ENCODE measurements around the gene TACSTD2.
A peak's percentile ranks its signal among the peaks of the same experiment; 100 is the strongest.
"Not testable (repeated sequence)": the region's sequence is repeated elsewhere in the genome, so short reads cannot be mapped to it uniquely, and the experiment has no call there.

The TACSTD2 gene

GRCh38 chr1:58585166-58585565, 8.1 kb upstream of the TACSTD2 start:
- ChIA-PET CTCF (interaction anchor here (0.6 to 0.9 kb wide), 2 partner anchors 67 kb away, joined by 3 read pairs; no protein-coding TSS in a partner anchor), POLR2A (no interaction called here)
- no peak for TF ChIP-seq CTCF (IDR thresholded peaks at IDR 0.05; ENCODE audit: control extremely low read depth, extremely low read depth, low read depth, missing control alignments)
- no peak for DNase-seq (ENCODE audit: extremely low spot score)

- POLR2A ChIA-PET = no interaction called here
- CTCF ChIA-PET = interaction anchor here (0.6 to 1.7 kb wide), 4 partner anchors 12 to 68 kb away, joined by 3 read pairs; partner anchors contain the start of gene OMA1
- TF ChIP-seq CTCF (IDR thresholded peaks at IDR 0.05; ENCODE audit: control extremely low read depth, extremely low read depth, low read depth, missing control alignments) = no peak
- peak; percentile 39 for DNase-seq (ENCODE audit: extremely low spot score)
Measured at GRCh38 chr1:58584082-58584895, 7.2 kb upstream of the TACSTD2 start.

GRCh38 chr1:58583496-58583895, 6.4 kb upstream of the TACSTD2 start:
- ChIA-PET CTCF (interaction anchor here (0.7 to 1.7 kb wide), 4 partner anchors 11 to 69 kb away, joined by 3 read pairs; partner anchors contain the start of gene OMA1), POLR2A (no interaction called here)
- TF ChIP-seq CTCF (IDR thresholded peaks at IDR 0.05; ENCODE audit: control extremely low read depth, extremely low read depth, low read depth, missing control alignments) = no peak
- DNase-seq (ENCODE audit: extremely low spot score) = no peak

- POLR2A ChIA-PET = not testable (repeated sequence)
Measured at GRCh38 chr1:58582143-58582542, 5.1 kb upstream of the TACSTD2 start.

GRCh38 chr1:58581641-58582040, 4.6 kb upstream of the TACSTD2 start:
- POLR2A ChIA-PET = no interaction called here
- no peak for TF ChIP-seq CTCF (IDR thresholded peaks at IDR 0.05; ENCODE audit: control extremely low read depth, extremely low read depth, low read depth, missing control alignments)
- CTCF ChIA-PET = interaction anchor here (1.0 to 1.2 kb wide), 2 partner anchors 35 to 71 kb away, joined by 3 to 4 read pairs; partner anchors contain the start of gene OMA1
- DNase-seq (ENCODE audit: extremely low spot score) = no peak

More at GRCh38 chr1:58582143-58582542, 5.1 kb upstream of the TACSTD2 start:
- CTCF ChIA-PET = interaction anchor here (1.0 to 1.2 kb wide), 2 partner anchors 35 to 70 kb away, joined by 3 to 4 read pairs; partner anchors contain the start of gene OMA1
- not testable (repeated sequence) for DNase-seq (ENCODE audit: extremely low spot score)

- POLR2A ChIA-PET = no interaction called here
- CTCF ChIA-PET = interaction anchor here (1.3 kb wide), 1 partner anchor 72 kb away, joined by 3 read pairs; no protein-coding TSS in a partner anchor
- TF ChIP-seq CTCF (IDR thresholded peaks at IDR 0.05; ENCODE audit: control extremely low read depth, extremely low read depth, low read depth, missing control alignments) = no peak
- DNase-seq (ENCODE audit: extremely low spot score) = no peak
Measured at GRCh38 chr1:58580186-58580585, 3.1 kb upstream of the TACSTD2 start.

GRCh38 chr1:58577654-58578030, 590 bp upstream of the TACSTD2 start:
- ChIA-PET POLR2A (no interaction called here), CTCF (interaction anchor here (1.0 kb wide), 1 partner anchor 61 kb away, joined by 4 read pairs; no protein-coding TSS in a partner anchor)
- no peak for DNase-seq (ENCODE audit: extremely low spot score)
- TF ChIP-seq CTCF (IDR thresholded peaks at IDR 0.05; ENCODE audit: control extremely low read depth, extremely low read depth, low read depth, missing control alignments) = no peak
